Lower leg skin (tissue), 4 donors: ENCODE data around the gene PPIG. TPM values are rescaled to one million over a fixed set of nuclear protein-coding genes. Genes with fewer than 3 reads are reported as not detected.

Source experiments
- DNase-seq, 2 donors: peaks; one replicate each; pipeline ENCODE4 v3.0.0-alpha.2; 2019; ENCODE audit warnings: low spot score in 2 of 2
- H3K4me3 ChIP-seq: fragments of 200-600 bp; sonication (generic); 2 replicates; pipeline ENCODE4 v1.5.1; 2017; ENCODE audit warnings: mild to moderate bottlenecking, low read depth; ENCODE audit not compliant: poor library complexity, severe bottlenecking
- CTCF ChIP-seq, 3 donors: fragments of 450-650 bp; IDR thresholded peaks; one replicate each; pipeline ENCODE4 v1.5.1; 2016; ENCODE audit warnings: antibody characterized with exemption in 3 of 3, mild to moderate bottlenecking in 3 of 3, moderate library complexity in 2 of 3
- POLR2A ChIP-seq, 2 donors: fragments of 450-650 bp; IDR thresholded peaks; one replicate each; pipeline ENCODE4 v1.6.1; 2016 to 2017; ENCODE audit warnings: antibody characterized with exemption in 2 of 2, mild to moderate bottlenecking in 1 of 2, moderate library complexity in 1 of 2
- WGBS, 2 donors: methylation state at CpG; one replicate each; pipeline ENCODE4 v1.1.5; 2018; 5-methylcytosine and 5-hydroxymethylcytosine counted together
- intact Hi-C: fragments of 100-400 bp; cut with DNase I; formaldehyde crosslinking; loops from one replicate; pipeline ENCODE4 v1.15.0; 2023; ENCODE audit warnings: low total_unique reads
- total RNA-seq, 4 donors: library from RNA; depleted of rRNA; stranded (reverse); fragments of >200 nt; gene quantifications; one replicate each; pipeline ENCODE4 v1.1.0, GENCODE V29; 2016

PPIG gene
- total RNA-seq, 4 donors from 2014 or later, result 23.5 to 31.9 (median 28.0) TPM

GRCh38 chr2:169636440-169637097 lies 52.4 kb downstream of the PPIG start:
- WGBS, 2 donors, result 96% methylated on average over 8 of the region's 8 CpGs
- intact Hi-C loops, result no loop called here
- no peak overlapping the region for H3K4me3 ChIP-seq
- no peak for DNase-seq
- TF ChIP-seq CTCF (IDR thresholded peaks at IDR 0.05), result no peak
- TF ChIP-seq POLR2A (IDR thresholded peaks at IDR 0.05), result no peak

GRCh38 chr2:169637620-169638019 lies 53.5 kb downstream of the PPIG start:
- no peak for TF ChIP-seq CTCF (IDR thresholded peaks at IDR 0.05)
- TF ChIP-seq POLR2A (IDR thresholded peaks at IDR 0.05), result no peak
- 89 to 95% methylated on average over 3 of the region's 3 CpGs for WGBS, 2 donors
- DNase-seq, result no peak
- intact Hi-C loops, result no loop called here
- no peak overlapping the region for H3K4me3 ChIP-seq

- no peak for DNase-seq
- no peak overlapping the region for H3K4me3 ChIP-seq
- intact Hi-C loops, result loop anchor here (10.0 kb wide), 1 partner anchor 1245 kb away; no protein-coding TSS in a partner anchor
- 94 to 96% methylated on average over 2 of the region's 2 CpGs for WGBS, 2 donors
- no peak for TF ChIP-seq CTCF (IDR thresholded peaks at IDR 0.05)
- TF ChIP-seq POLR2A (IDR thresholded peaks at IDR 0.05), result no peak
Measured at GRCh38 chr2:169640104-169640503, 56.0 kb downstream of the PPIG start.

- DNase-seq, result no peak
- TF ChIP-seq CTCF (IDR thresholded peaks at IDR 0.05) (no peak), POLR2A (IDR thresholded peaks at IDR 0.05) (no peak)
- WGBS, 2 donors, result 97 to 98% methylated on average over 2 of the region's 2 CpGs
- no peak overlapping the region for H3K4me3 ChIP-seq
- intact Hi-C loops, result loop anchor here (10.0 kb wide), 1 partner anchor 1243 kb away; no protein-coding TSS in a partner anchor
Measured at GRCh38 chr2:169641464-169641863, 57.3 kb downstream of the PPIG start.

GRCh38 chr2:169644173-169644572 lies 60.0 kb downstream of the PPIG start:
- intact Hi-C loops, result loop anchor here (10.0 kb wide), 1 partner anchor 1241 kb away; no protein-coding TSS in a partner anchor
- 47 to 50% methylated on average over 3 of the region's 3 CpGs for WGBS, 2 donors
- TF ChIP-seq CTCF (IDR thresholded peaks at IDR 0.05) (no peak), POLR2A (IDR thresholded peaks at IDR 0.05) (no peak)
- no peak for DNase-seq
- H3K4me3 ChIP-seq, result no peak overlapping the region

- no peak overlapping the region for H3K4me3 ChIP-seq
- WGBS, 2 donors, result 67 to 73% methylated on average over 2 of the region's 2 CpGs
- intact Hi-C loops, result loop anchor here (10.0 kb wide), 1 partner anchor 1237 kb away; no protein-coding TSS in a partner anchor
- DNase-seq, result no peak
- TF ChIP-seq CTCF (IDR thresholded peaks at IDR 0.05) (no peak), POLR2A (IDR thresholded peaks at IDR 0.05) (no peak)
Measured at GRCh38 chr2:169647496-169647895, 63.3 kb downstream of the PPIG start.
